Mesenchymal stem cell (in vitro differentiated cells and primary cell): ENCODE results near the gene PLPPR4.

Experiments used
- DNase-seq: peaks from one replicate; pipeline ENCODE4 v3.0.0-alpha.2; 2013
- H2AFZ ChIP-seq: one replicate; pipeline ENCODE4 v1.6.1; 2013; ENCODE audit warnings: low read depth, mild to moderate bottlenecking, control low read depth, inconsistent platforms, low read length, moderate library complexity
- H2AK5ac ChIP-seq: 2 replicates; pipeline ENCODE4 v1.6.1; 2013; ENCODE audit warnings: low read length, moderate library complexity, mild to moderate bottlenecking, inconsistent platforms; ENCODE audit not compliant: severe bottlenecking
- H2BK120ac ChIP-seq: one replicate; pipeline ENCODE4 v1.6.1; 2013; ENCODE audit warnings: low read depth, mild to moderate bottlenecking, inconsistent platforms, low read length, moderate library complexity
- H2BK12ac ChIP-seq, 2 experiments: one replicate each; pipeline ENCODE4 v1.6.1; 2013; ENCODE audit warnings: inconsistent platforms in 2 of 2, low read length in 2 of 2, mild to moderate bottlenecking in 2 of 2, moderate library complexity in 2 of 2, control low read depth in 1 of 2
- H2BK15ac ChIP-seq: one replicate; pipeline ENCODE4 v1.6.1; 2013; ENCODE audit warnings: mild to moderate bottlenecking, low read depth, inconsistent platforms; ENCODE audit not compliant: poor library complexity, severe bottlenecking
- H2BK5ac ChIP-seq: 2 replicates; pipeline ENCODE4 v1.6.1; 2013; ENCODE audit warnings: low read depth, mild to moderate bottlenecking, low read length, control low read depth, inconsistent platforms; ENCODE audit not compliant: poor library complexity, severe bottlenecking
- H3K14ac ChIP-seq, 2 experiments: one replicate each; pipeline ENCODE4 v1.6.1; 2013; ENCODE audit warnings: inconsistent platforms in 2 of 2, low read length in 2 of 2, control low read depth in 1 of 2, mild to moderate bottlenecking in 1 of 2, moderate library complexity in 1 of 2
- H3K18ac ChIP-seq, 2 experiments: one replicate each; pipeline ENCODE4 v1.6.1; 2013; ENCODE audit warnings: inconsistent platforms in 2 of 2, low read length in 2 of 2, control low read depth in 1 of 2, low read depth in 1 of 2, mild to moderate bottlenecking in 1 of 2
- H3K23ac ChIP-seq, 2 experiments: one replicate each; pipeline ENCODE4 v1.6.1; 2013; ENCODE audit warnings: inconsistent platforms in 2 of 2, low read length in 2 of 2, mild to moderate bottlenecking in 2 of 2, moderate library complexity in 2 of 2, control low read depth in 1 of 2
- H3K27ac ChIP-seq: 2 replicates; pipeline ENCODE4 v1.5.1; 2013; ENCODE audit warnings: mild to moderate bottlenecking, moderate library complexity, low read length, control low read depth, inconsistent platforms; ENCODE audit not compliant: poor library complexity, severe bottlenecking
- H3K27me3 ChIP-seq, 2 experiments: 2 replicates each; pipeline versions ENCODE4 v1.6.1 to v1.7.0; 2013; ENCODE audit warnings: low read length in 2 of 2, mild to moderate bottlenecking in 2 of 2, moderate library complexity in 2 of 2, control low read depth in 1 of 2, inconsistent platforms in 1 of 2; ENCODE audit not compliant: control insufficient read depth in 1 of 2, insufficient read depth in 1 of 2
- H3K36me3 ChIP-seq, 2 experiments: 2 replicates each; pipeline versions ENCODE4 v1.6.1 to v1.7.0; 2013; ENCODE audit warnings: low read length in 2 of 2, control low read depth in 1 of 2, inconsistent platforms in 1 of 2, low read depth in 1 of 2, mild to moderate bottlenecking in 1 of 2; ENCODE audit not compliant: insufficient read depth in 2 of 2, control insufficient read depth in 1 of 2
- H3K4ac ChIP-seq, 2 experiments: one replicate each; pipeline ENCODE4 v1.6.1; 2013; ENCODE audit warnings: inconsistent platforms in 2 of 2, low read length in 2 of 2, mild to moderate bottlenecking in 2 of 2, moderate library complexity in 2 of 2, control low read depth in 1 of 2, low read depth in 1 of 2
- H3K4me1 ChIP-seq: 2 replicates; pipeline ENCODE4 v1.6.1; 2013; ENCODE audit warnings: low read depth, low read length, control low read depth; ENCODE audit not compliant: control insufficient read depth, insufficient read depth
- H3K4me2 ChIP-seq: 2 replicates; pipeline ENCODE4 v1.6.1; 2013; ENCODE audit warnings: low read length, mild to moderate bottlenecking, inconsistent platforms; ENCODE audit not compliant: poor library complexity, severe bottlenecking
- H3K4me3 ChIP-seq, 2 experiments: 2 replicates each; pipeline versions ENCODE4 v1.5.1 to v1.7.0; 2013; ENCODE audit warnings: low read length in 2 of 2, mild to moderate bottlenecking in 2 of 2, control low read depth in 1 of 2, low read depth in 1 of 2; ENCODE audit not compliant: insufficient read depth in 1 of 2
- H3K79me1 ChIP-seq: replicated peaks from 2 replicates; pipeline ENCODE4 v1.6.1; 2013; ENCODE audit warnings: mild to moderate bottlenecking, control low read depth, low read length, inconsistent platforms; ENCODE audit not compliant: poor library complexity, severe bottlenecking
- H3K9ac ChIP-seq: 2 replicates; pipeline ENCODE4 v1.7.0; 2013; ENCODE audit warnings: mild to moderate bottlenecking, low read length, moderate library complexity
- H3K9me3 ChIP-seq: 2 replicates; pipeline ENCODE4 v1.7.0; 2013; ENCODE audit warnings: mild to moderate bottlenecking, low read length; ENCODE audit not compliant: control insufficient read depth
- H4K8ac ChIP-seq: one replicate; pipeline ENCODE4 v1.6.1; 2013; ENCODE audit warnings: inconsistent platforms, mild to moderate bottlenecking, low read length, moderate library complexity
- H4K91ac ChIP-seq: one replicate; pipeline ENCODE4 v1.6.1; 2013; ENCODE audit warnings: mild to moderate bottlenecking, low read length, inconsistent platforms
- WGBS: methylation state at CpG from one replicate; pipeline ENCODE4 v1.1.7; 2013; ENCODE audit warnings: mixed read lengths; 5-methylcytosine and 5-hydroxymethylcytosine counted together

The PLPPR4 gene

DNA sequence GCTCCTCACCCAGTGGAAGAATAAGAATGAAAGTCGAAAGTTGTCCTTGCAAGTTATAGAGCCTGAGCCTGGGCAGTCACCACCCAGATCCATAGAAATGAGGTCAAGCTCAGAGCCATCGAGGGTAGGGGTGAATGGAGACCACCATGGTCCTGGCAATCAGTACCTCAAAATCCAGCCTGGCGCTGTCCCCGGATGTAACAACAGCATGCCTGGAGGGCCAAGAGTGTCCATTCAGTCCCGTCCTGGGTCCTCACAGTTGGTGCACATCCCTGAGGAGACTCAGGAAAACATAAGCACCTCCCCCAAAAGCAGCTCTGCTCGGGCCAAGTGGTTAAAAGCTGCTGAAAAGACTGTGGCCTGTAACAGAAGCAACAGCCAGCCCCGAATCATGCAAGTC is 41.8 kb downstream of the PLPPR4 start:
- Histone ChIP-seq H3K23ac (no peak overlapping the region), H3K36me3 (no peaks in the 10 kb centered on the region), H2BK5ac (no peak overlapping the region), H3K27ac (no peak overlapping the region), H2AK5ac (no peak overlapping the region), H3K9me3 (no peaks in the 10 kb centered on the region), H3K9ac (no peak overlapping the region), H3K4ac (no peak overlapping the region), H4K91ac (no peak overlapping the region), H3K14ac (no peak overlapping the region), H3K27me3 (no peaks in the 10 kb centered on the region), H3K4me1 (no peaks in the 10 kb centered on the region), H2AFZ (no peak overlapping the region), H4K8ac (no peak overlapping the region), H2BK15ac (no peak overlapping the region), H3K18ac (no peak overlapping the region), H2BK120ac (no peak overlapping the region), H3K4me2 (no peak overlapping the region), H3K79me1 (no peaks in the 10 kb centered on the region), H2BK12ac (no peak overlapping the region), H3K4me3 (no peak overlapping the region)
- whole genome bisulfite sequencing = 84% methylated on average over 7 of the region's 7 CpGs
- no peak for DNase-seq

DNA sequence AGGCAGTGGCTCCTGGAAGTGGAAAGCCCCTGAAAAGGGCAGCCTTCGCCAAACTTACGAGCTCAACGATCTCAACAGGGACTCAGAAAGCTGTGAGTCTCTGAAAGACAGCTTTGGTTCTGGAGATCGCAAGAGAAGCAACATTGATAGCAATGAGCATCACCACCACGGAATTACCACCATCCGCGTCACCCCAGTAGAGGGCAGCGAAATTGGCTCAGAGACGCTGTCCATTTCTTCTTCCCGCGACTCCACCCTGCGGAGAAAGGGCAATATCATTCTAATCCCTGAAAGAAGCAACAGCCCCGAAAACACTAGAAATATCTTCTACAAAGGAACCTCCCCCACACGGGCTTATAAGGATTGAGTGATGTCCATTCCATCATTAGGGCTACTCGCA is 42.4 kb downstream of the PLPPR4 start:
- no peak overlapping the region for H3K27ac ChIP-seq
- no peak overlapping the region for H3K9ac ChIP-seq
- H3K4me3 ChIP-seq = no peak overlapping the region
- H3K9me3 ChIP-seq = no peaks in the 10 kb centered on the region
- H2BK5ac ChIP-seq = no peak overlapping the region
- H3K14ac ChIP-seq = no peak overlapping the region
- H3K4ac ChIP-seq = no peak overlapping the region
- DNase-seq = no peak
- H3K4me2 ChIP-seq = no peak overlapping the region
- H3K18ac ChIP-seq = no peak overlapping the region
- no peaks in the 10 kb centered on the region for H3K27me3 ChIP-seq
- H2BK15ac ChIP-seq = no peak overlapping the region
- no peaks in the 10 kb centered on the region for H3K4me1 ChIP-seq
- no peak overlapping the region for H2AFZ ChIP-seq
- no peak overlapping the region for H2BK12ac ChIP-seq
- H3K23ac ChIP-seq = no peak overlapping the region
- H3K36me3 ChIP-seq = no peaks in the 10 kb centered on the region
- no peak overlapping the region for H4K91ac ChIP-seq
- H3K79me1 ChIP-seq = no peaks in the 10 kb centered on the region
- H2BK120ac ChIP-seq = no peak overlapping the region
- no peak overlapping the region for H4K8ac ChIP-seq
- H2AK5ac ChIP-seq = no peak overlapping the region
- WGBS = 86% methylated on average over 15 of the region's 15 CpGs

DNA sequence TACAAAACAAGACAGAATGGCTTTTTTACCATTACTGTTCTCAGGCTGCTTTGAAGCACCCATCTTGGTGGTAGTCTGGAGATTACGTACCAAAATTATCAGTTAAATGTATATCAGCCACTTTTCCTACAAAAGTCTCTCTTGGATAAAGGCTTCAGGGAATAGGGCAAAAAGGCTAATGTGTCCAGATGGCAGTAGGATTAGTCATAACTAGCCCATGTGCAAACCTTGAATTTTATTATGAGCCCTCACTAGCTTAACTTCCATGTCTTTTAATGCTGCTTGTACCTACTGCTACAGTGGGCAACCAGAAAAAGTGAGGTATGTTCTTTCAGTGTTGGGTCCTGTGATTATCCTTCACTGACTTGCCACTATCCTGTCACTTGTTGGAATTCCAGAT is 51.0 kb downstream of the PLPPR4 start:
- no peaks in the 10 kb centered on the region for H3K27me3 ChIP-seq
- H3K4me3 ChIP-seq = no peak overlapping the region
- H4K91ac ChIP-seq = no peak overlapping the region
- no peak overlapping the region for H3K14ac ChIP-seq
- DNase-seq = no peak
- H3K4ac ChIP-seq = no peak overlapping the region
- no peak overlapping the region for H2BK15ac ChIP-seq
- H2AFZ ChIP-seq = no peak overlapping the region
- no peak overlapping the region for H3K18ac ChIP-seq
- no peaks in the 10 kb centered on the region for H3K36me3 ChIP-seq
- H3K79me1 ChIP-seq = no peaks in the 10 kb centered on the region
- H3K9ac ChIP-seq = no peak overlapping the region
- H3K23ac ChIP-seq = no peak overlapping the region
- WGBS = no CpG with 5 or more reads among the region's 1 CpG
- H2BK12ac ChIP-seq = no peak overlapping the region
- H3K4me1 ChIP-seq = no peaks in the 10 kb centered on the region
- no peaks in the 10 kb centered on the region for H3K9me3 ChIP-seq
- H3K4me2 ChIP-seq = no peak overlapping the region
- no peak overlapping the region for H2BK120ac ChIP-seq
- no peak overlapping the region for H4K8ac ChIP-seq
- no peak overlapping the region for H3K27ac ChIP-seq
- no peak overlapping the region for H2AK5ac ChIP-seq
- H2BK5ac ChIP-seq = no peak overlapping the region

DNA sequence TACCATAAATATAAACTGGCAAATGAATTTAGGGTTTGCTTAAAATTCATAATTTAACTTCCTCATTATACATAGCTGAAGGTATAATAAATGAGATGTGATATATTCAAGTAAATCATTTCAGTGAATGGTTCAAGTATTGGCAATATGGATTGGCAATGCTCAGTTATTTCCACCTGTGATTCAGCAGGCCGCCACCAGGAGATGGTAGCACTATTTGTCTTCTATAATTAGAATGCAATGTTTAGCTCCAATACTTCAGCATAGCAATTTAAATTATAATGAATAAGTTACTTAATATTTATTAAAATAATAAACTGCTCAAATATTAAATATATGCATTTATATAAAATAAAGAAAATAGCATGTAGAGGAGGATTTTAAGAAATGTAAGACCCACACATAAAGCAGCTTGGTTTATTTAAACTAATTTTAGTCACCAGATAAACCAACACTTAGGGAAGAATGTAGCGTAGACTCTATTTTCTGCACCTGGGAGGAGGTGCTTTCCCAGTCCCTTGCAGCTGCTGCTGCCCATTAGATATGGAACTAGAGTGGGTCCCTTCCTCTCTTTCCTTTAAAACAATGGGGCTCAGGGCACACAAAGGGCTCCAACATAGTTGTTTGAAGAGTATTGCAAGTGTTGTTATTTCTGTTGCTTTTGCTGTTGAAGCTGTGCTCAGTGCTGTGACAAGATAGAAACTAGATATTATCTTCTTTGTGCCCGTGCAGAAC is 62.1 kb downstream of the PLPPR4 start:
- no peaks in the 10 kb centered on the region for H3K27me3 ChIP-seq
- H3K4me1 ChIP-seq = no peaks in the 10 kb centered on the region
- H3K4me2 ChIP-seq = no peak overlapping the region
- H2AFZ ChIP-seq = no peak overlapping the region
- H3K9me3 ChIP-seq = no peaks in the 10 kb centered on the region
- H3K4me3 ChIP-seq = no peak overlapping the region
- no peak overlapping the region for H2BK15ac ChIP-seq
- no peak overlapping the region for H3K14ac ChIP-seq
- no peak overlapping the region for H3K23ac ChIP-seq
- H3K27ac ChIP-seq = no peak overlapping the region
- H2BK12ac ChIP-seq = no peak overlapping the region
- no peak overlapping the region for H3K9ac ChIP-seq
- H3K18ac ChIP-seq = no peak overlapping the region
- no peak overlapping the region for H2AK5ac ChIP-seq
- H4K91ac ChIP-seq = no peak overlapping the region
- H3K79me1 ChIP-seq = no peaks in the 10 kb centered on the region
- no peaks in the 10 kb centered on the region for H3K36me3 ChIP-seq
- no peak overlapping the region for H3K4ac ChIP-seq
- no peak for DNase-seq
- H2BK120ac ChIP-seq = no peak overlapping the region
- H2BK5ac ChIP-seq = no peak overlapping the region
- WGBS = 79% methylated on average over 2 of the region's 3 CpGs
- H4K8ac ChIP-seq = no peak overlapping the region
